Measurements from ENCODE around the gene LRMDA.

LRMDA gene

GRCh38 chr10:76007667-76008181 is 576.3 kb downstream of the LRMDA start:
- Histone ChIP-seq H3K27me3 (ENCODE audit: control insufficient read depth, insufficient read depth, low read length) (no peaks in the 10 kb centered on the region), H3K9me3 (ENCODE audit: control insufficient read depth, insufficient read depth, low read length) (no peaks in the 10 kb centered on the region), H3K36me3 (ENCODE audit: control insufficient read depth, insufficient read depth, low read length) (no peaks in the 10 kb centered on the region), H3K27ac (ENCODE audit: low read depth, low read length) (no peak overlapping the region), H3K4me1 (ENCODE audit: control insufficient read depth, insufficient read depth, low read length) (peaks cover 23% of the 10 kb centered on the region), H3K4me3 (ENCODE audit: low read depth, low read length) (no peak overlapping the region), H3K9ac (ENCODE audit: low read depth, low read length) (no peak overlapping the region)

- H3K4me3 ChIP-seq (ENCODE audit: low read depth, low read length) = no peak overlapping the region
- H3K9ac ChIP-seq (ENCODE audit: low read depth, low read length) = no peak overlapping the region
- peaks cover 18% of the 10 kb centered on the region for H3K4me1 ChIP-seq (ENCODE audit: control insufficient read depth, insufficient read depth, low read length)
These were observed 578.1 kb downstream of the LRMDA start for GRCh38 chr10:76009531-76009930.

GRCh38 chr10:76010703-76011102 is 579.3 kb downstream of the LRMDA start:
- H3K9me3 ChIP-seq (ENCODE audit: control insufficient read depth, insufficient read depth, low read length) = no peaks in the 10 kb centered on the region
- no peak overlapping the region for H3K9ac ChIP-seq (ENCODE audit: low read depth, low read length)
- H3K4me1 ChIP-seq (ENCODE audit: control insufficient read depth, insufficient read depth, low read length) = peaks cover 18% of the 10 kb centered on the region
- H3K4me3 ChIP-seq (ENCODE audit: low read depth, low read length) = no peak overlapping the region
- no peak overlapping the region for H3K27ac ChIP-seq (ENCODE audit: low read depth, low read length)
- H3K27me3 ChIP-seq (ENCODE audit: control insufficient read depth, insufficient read depth, low read length) = no peaks in the 10 kb centered on the region
- no peaks in the 10 kb centered on the region for H3K36me3 ChIP-seq (ENCODE audit: control insufficient read depth, insufficient read depth, low read length)

More at GRCh38 chr10:76009531-76009930, 578.1 kb downstream of the LRMDA start:
- Histone ChIP-seq H3K36me3 (ENCODE audit: control insufficient read depth, insufficient read depth, low read length) (no peaks in the 10 kb centered on the region), H3K27ac (ENCODE audit: low read depth, low read length) (no peak overlapping the region), H3K9me3 (ENCODE audit: control insufficient read depth, insufficient read depth, low read length) (no peaks in the 10 kb centered on the region), H3K27me3 (ENCODE audit: control insufficient read depth, insufficient read depth, low read length) (no peaks in the 10 kb centered on the region)

GRCh38 chr10:76012716-76013327 is 581.4 kb downstream of the LRMDA start:
- no peaks in the 10 kb centered on the region for H3K36me3 ChIP-seq (ENCODE audit: control insufficient read depth, insufficient read depth, low read length)
- no peaks in the 10 kb centered on the region for H3K9me3 ChIP-seq (ENCODE audit: control insufficient read depth, insufficient read depth, low read length)
- no peaks in the 10 kb centered on the region for H3K27me3 ChIP-seq (ENCODE audit: control insufficient read depth, insufficient read depth, low read length)
- H3K27ac ChIP-seq (ENCODE audit: low read depth, low read length) = no peak overlapping the region
- no peak overlapping the region for H3K9ac ChIP-seq (ENCODE audit: low read depth, low read length)
- H3K4me1 ChIP-seq (ENCODE audit: control insufficient read depth, insufficient read depth, low read length) = peaks cover 9% of the 10 kb centered on the region; the same call in 1 of the 2 replicates
- no peak overlapping the region for H3K4me3 ChIP-seq (ENCODE audit: low read depth, low read length)

GRCh38 chr10:76015245-76015644 is 583.8 kb downstream of the LRMDA start:
- Histone ChIP-seq H3K9me3 (ENCODE audit: control insufficient read depth, insufficient read depth, low read length) (no peaks in the 10 kb centered on the region), H3K4me1 (ENCODE audit: control insufficient read depth, insufficient read depth, low read length) (no peaks in the 10 kb centered on the region), H3K4me3 (ENCODE audit: low read depth, low read length) (no peak overlapping the region), H3K36me3 (ENCODE audit: control insufficient read depth, insufficient read depth, low read length) (no peaks in the 10 kb centered on the region), H3K27me3 (ENCODE audit: control insufficient read depth, insufficient read depth, low read length) (no peaks in the 10 kb centered on the region), H3K27ac (ENCODE audit: low read depth, low read length) (no peak overlapping the region), H3K9ac (ENCODE audit: low read depth, low read length) (no peak overlapping the region)

- Histone ChIP-seq H3K9me3 (ENCODE audit: control insufficient read depth, insufficient read depth, low read length) (no peaks in the 10 kb centered on the region), H3K4me1 (ENCODE audit: control insufficient read depth, insufficient read depth, low read length) (no peaks in the 10 kb centered on the region), H3K36me3 (ENCODE audit: control insufficient read depth, insufficient read depth, low read length) (no peaks in the 10 kb centered on the region), H3K27ac (ENCODE audit: low read depth, low read length) (no peak overlapping the region), H3K9ac (ENCODE audit: low read depth, low read length) (no peak overlapping the region), H3K4me3 (ENCODE audit: low read depth, low read length) (no peak overlapping the region), H3K27me3 (ENCODE audit: control insufficient read depth, insufficient read depth, low read length) (no peaks in the 10 kb centered on the region)
These were observed 585.8 kb downstream of the LRMDA start for GRCh38 chr10:76017026-76017732.

- Histone ChIP-seq H3K4me3 (ENCODE audit: low read depth, low read length) (no peak overlapping the region), H3K27me3 (ENCODE audit: control insufficient read depth, insufficient read depth, low read length) (no peaks in the 10 kb centered on the region), H3K9me3 (ENCODE audit: control insufficient read depth, insufficient read depth, low read length) (no peaks in the 10 kb centered on the region), H3K36me3 (ENCODE audit: control insufficient read depth, insufficient read depth, low read length) (no peaks in the 10 kb centered on the region), H3K4me1 (ENCODE audit: control insufficient read depth, insufficient read depth, low read length) (no peaks in the 10 kb centered on the region), H3K9ac (ENCODE audit: low read depth, low read length) (no peak overlapping the region), H3K27ac (ENCODE audit: low read depth, low read length) (no peak overlapping the region)
These were observed 586.5 kb downstream of the LRMDA start for GRCh38 chr10:76017733-76018433.

- no peak overlapping the region for H3K4me3 ChIP-seq (ENCODE audit: low read depth, low read length)
- no peak overlapping the region for H3K27ac ChIP-seq (ENCODE audit: low read depth, low read length)
- no peaks in the 10 kb centered on the region for H3K27me3 ChIP-seq (ENCODE audit: control insufficient read depth, insufficient read depth, low read length)
- H3K4me1 ChIP-seq (ENCODE audit: control insufficient read depth, insufficient read depth, low read length) = no peaks in the 10 kb centered on the region
- no peak overlapping the region for H3K9ac ChIP-seq (ENCODE audit: low read depth, low read length)
- H3K36me3 ChIP-seq (ENCODE audit: control insufficient read depth, insufficient read depth, low read length) = no peaks in the 10 kb centered on the region
- no peaks in the 10 kb centered on the region for H3K9me3 ChIP-seq (ENCODE audit: control insufficient read depth, insufficient read depth, low read length)
These were observed 589.2 kb downstream of the LRMDA start for GRCh38 chr10:76020630-76021029.

- H3K4me3 ChIP-seq (ENCODE audit: low read depth, low read length) = no peak overlapping the region
- no peaks in the 10 kb centered on the region for H3K36me3 ChIP-seq (ENCODE audit: control insufficient read depth, insufficient read depth, low read length)
- no peaks in the 10 kb centered on the region for H3K27me3 ChIP-seq (ENCODE audit: control insufficient read depth, insufficient read depth, low read length)
- H3K9ac ChIP-seq (ENCODE audit: low read depth, low read length) = no peak overlapping the region
- no peaks in the 10 kb centered on the region for H3K4me1 ChIP-seq (ENCODE audit: control insufficient read depth, insufficient read depth, low read length)
- no peak overlapping the region for H3K27ac ChIP-seq (ENCODE audit: low read depth, low read length)
- no peaks in the 10 kb centered on the region for H3K9me3 ChIP-seq (ENCODE audit: control insufficient read depth, insufficient read depth, low read length)
These were observed 590.0 kb downstream of the LRMDA start for GRCh38 chr10:76021398-76021797.

GRCh38 chr10:76022366-76022765 is 590.9 kb downstream of the LRMDA start:
- H3K4me1 ChIP-seq (ENCODE audit: control insufficient read depth, insufficient read depth, low read length) = no peaks in the 10 kb centered on the region
- no peaks in the 10 kb centered on the region for H3K36me3 ChIP-seq (ENCODE audit: control insufficient read depth, insufficient read depth, low read length)
- H3K9ac ChIP-seq (ENCODE audit: low read depth, low read length) = no peak overlapping the region
- H3K9me3 ChIP-seq (ENCODE audit: control insufficient read depth, insufficient read depth, low read length) = no peaks in the 10 kb centered on the region
- H3K27me3 ChIP-seq (ENCODE audit: control insufficient read depth, insufficient read depth, low read length) = no peaks in the 10 kb centered on the region
- no peak overlapping the region for H3K27ac ChIP-seq (ENCODE audit: low read depth, low read length)
- no peak overlapping the region for H3K4me3 ChIP-seq (ENCODE audit: low read depth, low read length)

- Histone ChIP-seq H3K27me3 (ENCODE audit: control insufficient read depth, insufficient read depth, low read length) (no peaks in the 10 kb centered on the region), H3K27ac (ENCODE audit: low read depth, low read length) (no peak overlapping the region), H3K9me3 (ENCODE audit: control insufficient read depth, insufficient read depth, low read length) (no peaks in the 10 kb centered on the region), H3K4me1 (ENCODE audit: control insufficient read depth, insufficient read depth, low read length) (no peaks in the 10 kb centered on the region), H3K4me3 (ENCODE audit: low read depth, low read length) (no peak overlapping the region), H3K9ac (ENCODE audit: low read depth, low read length) (no peak overlapping the region), H3K36me3 (ENCODE audit: control insufficient read depth, insufficient read depth, low read length) (no peaks in the 10 kb centered on the region)
These were observed 591.6 kb downstream of the LRMDA start for GRCh38 chr10:76023007-76023406.

Data from HUES48 (cell line).